Stomach (tissue), 4 donors: ENCODE data around the gene GPC2.

Source experiments
- EP300 ChIP-seq: sonication (generic); formaldehyde crosslinking; IDR thresholded peaks from one replicate; pipeline ENCODE4 v1.6.1; 2017; ENCODE audit warnings: antibody characterized with exemption
- TF ChIP-seq, protein P1 (sequence below), 7 experiments: fragments of 450-650 bp in 4 of 7; fragments of 200-600 bp in 3 of 7; sonication (generic) in 3 of 7; IDR thresholded peaks; one replicate each; pipeline ENCODE4 v1.5.1; 2016 to 2019; ENCODE audit warnings: antibody characterized with exemption in 7 of 7, control low read depth in 2 of 7, mild to moderate bottlenecking in 1 of 7

DNA sequence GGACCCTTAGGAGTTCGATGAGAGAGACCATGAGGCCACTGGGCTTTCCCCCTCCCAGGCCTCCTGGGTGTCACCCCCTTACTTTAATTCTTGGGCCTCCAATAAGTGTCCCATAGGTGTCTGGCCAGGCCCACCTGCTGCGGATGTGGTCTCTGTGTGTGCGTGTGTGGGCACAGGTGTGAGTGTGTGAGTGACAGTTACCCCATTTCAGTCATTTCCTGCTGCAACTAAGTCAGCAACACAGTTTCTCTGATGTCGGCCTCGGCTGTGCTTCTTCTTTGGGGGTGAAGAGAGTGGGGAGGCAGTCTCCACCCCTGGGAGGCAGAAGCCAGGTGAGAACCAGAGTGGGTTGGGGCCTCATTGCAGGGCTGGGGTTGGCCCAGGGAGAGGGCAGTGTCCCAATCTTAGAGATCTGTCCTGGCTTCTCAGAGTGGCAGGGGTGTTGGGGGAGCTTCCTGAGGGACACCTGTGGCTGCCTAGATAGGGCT lies 44.1 kb upstream of the GPC2 start:
- no peak for TF ChIP-seq EP300
- TF ChIP-seq, protein P1, sequence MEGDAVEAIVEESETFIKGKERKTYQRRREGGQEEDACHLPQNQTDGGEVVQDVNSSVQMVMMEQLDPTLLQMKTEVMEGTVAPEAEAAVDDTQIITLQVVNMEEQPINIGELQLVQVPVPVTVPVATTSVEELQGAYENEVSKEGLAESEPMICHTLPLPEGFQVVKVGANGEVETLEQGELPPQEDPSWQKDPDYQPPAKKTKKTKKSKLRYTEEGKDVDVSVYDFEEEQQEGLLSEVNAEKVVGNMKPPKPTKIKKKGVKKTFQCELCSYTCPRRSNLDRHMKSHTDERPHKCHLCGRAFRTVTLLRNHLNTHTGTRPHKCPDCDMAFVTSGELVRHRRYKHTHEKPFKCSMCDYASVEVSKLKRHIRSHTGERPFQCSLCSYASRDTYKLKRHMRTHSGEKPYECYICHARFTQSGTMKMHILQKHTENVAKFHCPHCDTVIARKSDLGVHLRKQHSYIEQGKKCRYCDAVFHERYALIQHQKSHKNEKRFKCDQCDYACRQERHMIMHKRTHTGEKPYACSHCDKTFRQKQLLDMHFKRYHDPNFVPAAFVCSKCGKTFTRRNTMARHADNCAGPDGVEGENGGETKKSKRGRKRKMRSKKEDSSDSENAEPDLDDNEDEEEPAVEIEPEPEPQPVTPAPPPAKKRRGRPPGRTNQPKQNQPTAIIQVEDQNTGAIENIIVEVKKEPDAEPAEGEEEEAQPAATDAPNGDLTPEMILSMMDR (IDR thresholded peaks at IDR 0.05), result no peak
